DOHH2 (cell line): ENCODE measurements around the gene ZNF878.

Source experiments
- H3F3A ChIP-seq: fragments of 200-600 bp; sonication (generic), shearing (Covaris generic); 2 replicates; pipeline ENCODE4 v1.6.0; 2016; ENCODE audit warnings: antibody characterized with exemption, mild to moderate bottlenecking; ENCODE audit not compliant: control insufficient read depth, insufficient read depth
- H3K27ac ChIP-seq: fragments of 200-600 bp; sonication (generic); 2 replicates; pipeline ENCODE4 v1.5.1; 2014; ENCODE audit warnings: low read depth, mild to moderate bottlenecking, low read length, moderate library complexity
- H3K27me3 ChIP-seq: fragments of 200-600 bp; sonication (generic); 2 replicates; pipeline ENCODE4 v1.6.1; 2014; ENCODE audit warnings: mild to moderate bottlenecking, low read length, mixed read lengths; ENCODE audit not compliant: control insufficient read depth
- H3K36me3 ChIP-seq: fragments of 200-600 bp; sonication (generic); 2 replicates; pipeline ENCODE4 v1.6.1; 2014; ENCODE audit warnings: mild to moderate bottlenecking, low read length, moderate library complexity, mixed read lengths; ENCODE audit not compliant: control insufficient read depth
- H3K4me1 ChIP-seq: fragments of 200-600 bp; sonication (generic); 2 replicates; pipeline ENCODE4 v1.6.1; 2014; ENCODE audit warnings: mild to moderate bottlenecking, low read length, mixed read lengths; ENCODE audit not compliant: control insufficient read depth
- H3K4me2 ChIP-seq: fragments of 200-600 bp; sonication (generic); 2 replicates; pipeline ENCODE4 v1.6.0; 2014; ENCODE audit warnings: mild to moderate bottlenecking, low read length, moderate library complexity
- H3K4me3 ChIP-seq: fragments of 200-600 bp; sonication (generic); 2 replicates; pipeline ENCODE4 v1.5.1; 2014; ENCODE audit warnings: mild to moderate bottlenecking, low read length, mixed read lengths
- H3K79me2 ChIP-seq: fragments of 200-600 bp; sonication (generic); 2 replicates; pipeline ENCODE4 v1.6.1; 2014; ENCODE audit warnings: mild to moderate bottlenecking, low read length, mixed read lengths; ENCODE audit not compliant: control insufficient read depth
- H3K9me2 ChIP-seq: fragments of 200-600 bp; sonication (generic); replicated peaks from 2 replicates; pipeline ENCODE4 v1.6.1; 2014; ENCODE audit warnings: mild to moderate bottlenecking, low read length, mixed read lengths; ENCODE audit not compliant: control insufficient read depth
- H3K9me3 ChIP-seq: fragments of 200-600 bp; sonication (generic); 2 replicates; pipeline ENCODE4 v1.6.1; 2014; ENCODE audit warnings: antibody characterized with exemption, low read length, mixed read lengths; ENCODE audit not compliant: control insufficient read depth, insufficient read depth
- H4K20me1 ChIP-seq: fragments of 200-600 bp; sonication (generic); 2 replicates; pipeline ENCODE4 v1.6.0; 2014; ENCODE audit warnings: low read depth, mild to moderate bottlenecking, antibody characterized with exemption, low read length, moderate library complexity; ENCODE audit not compliant: control insufficient read depth, insufficient read depth
- CTCF ChIP-seq: fragments of 200-600 bp; sonication (generic); IDR thresholded peaks from one replicate; pipeline ENCODE4 v1.5.1; 2014; ENCODE audit warnings: antibody characterized with exemption, mild to moderate bottlenecking, low read depth, low read length; ENCODE audit not compliant: poor library complexity, severe bottlenecking
- EZH2phosphoT487 ChIP-seq: fragments of 200-600 bp; sonication (generic); IDR thresholded peaks from 2 replicates; pipeline ENCODE4 v1.6.1; 2017; ENCODE audit warnings: borderline replicate concordance, mild to moderate bottlenecking, antibody characterized with exemption, low read length, moderate library complexity, mixed read lengths

ZNF878 gene

GRCh38 chr19:12052091-12052496 lies 667 bp downstream of the ZNF878 start:
- no peak for TF ChIP-seq CTCF
- TF ChIP-seq EZH2phosphoT487 = no peak
- H3K36me3 ChIP-seq = no peaks in the 10 kb centered on the region
- peak overlapping the region; percentile 88 for H3K4me2 ChIP-seq
- peaks cover 7% of the 10 kb centered on the region for H3K27me3 ChIP-seq
- H3K27ac ChIP-seq = 0 out of 2 replicates have a peak overlapping the region, but pooled peaks have one; percentile 14
- no peaks in the 10 kb centered on the region for H4K20me1 ChIP-seq
- H3K4me1 ChIP-seq = peaks cover 10% of the 10 kb centered on the region
- no peaks in the 10 kb centered on the region for H3K9me2 ChIP-seq
- no peaks in the 10 kb centered on the region for H3K79me2 ChIP-seq
- no peaks in the 10 kb centered on the region for H3F3A ChIP-seq
- no peaks in the 10 kb centered on the region for H3K9me3 ChIP-seq
- peak overlapping the region; percentile 81 for H3K4me3 ChIP-seq

GRCh38 chr19:12047868-12048267 lies 4.9 kb downstream of the ZNF878 start:
- TF ChIP-seq EZH2phosphoT487 (no peak), CTCF (no peak)
- Histone ChIP-seq H3F3A (no peaks in the 10 kb centered on the region), H3K27ac (no peak overlapping the region), H3K27me3 (no peaks in the 10 kb centered on the region), H3K9me3 (peaks cover 25% of the 10 kb centered on the region), H3K4me3 (no peak overlapping the region), H4K20me1 (no peaks in the 10 kb centered on the region), H3K36me3 (peaks cover 20% of the 10 kb centered on the region), H3K9me2 (no peaks in the 10 kb centered on the region), H3K4me1 (peaks cover 7% of the 10 kb centered on the region), H3K4me2 (no peak overlapping the region), H3K79me2 (no peaks in the 10 kb centered on the region)

GRCh38 chr19:12043752-12044422 lies 8.9 kb downstream of the ZNF878 start:
- peaks cover 20% of the 10 kb centered on the region for H3K36me3 ChIP-seq
- H3K4me2 ChIP-seq = no peak overlapping the region
- H3K4me1 ChIP-seq = no peaks in the 10 kb centered on the region
- H4K20me1 ChIP-seq = no peaks in the 10 kb centered on the region
- H3K79me2 ChIP-seq = no peaks in the 10 kb centered on the region
- no peak overlapping the region for H3K4me3 ChIP-seq
- H3K27me3 ChIP-seq = no peaks in the 10 kb centered on the region
- H3K9me2 ChIP-seq = no peaks in the 10 kb centered on the region
- H3F3A ChIP-seq = no peaks in the 10 kb centered on the region
- no peak overlapping the region for H3K27ac ChIP-seq
- TF ChIP-seq CTCF (no peak), EZH2phosphoT487 (no peak)
- peaks cover 30% of the 10 kb centered on the region for H3K9me3 ChIP-seq
